Activated CD4-positive, alpha-beta T cell treated with anti-CD3 and anti-CD28 coated beads for 36 hours (primary cell): ENCODE data around the gene TMEM233. TPM values are rescaled to one million over a fixed set of nuclear protein-coding genes. Genes with fewer than 3 reads are reported as not detected.

Experiments
- ATAC-seq: fragments of 200-7000 bp; cut with Tn5 transposase; one replicate; pipeline ENCODE4 v1.10.0; 2021; ENCODE audit warnings: mild to moderate bottlenecking, moderate library complexity
- CTCF ChIA-PET: fragments of 350-600 bp; sonication (Branson Sonifier 250); formaldehyde crosslinking; loops from one replicate; lab custom pipeline; 2021; ENCODE audit warnings: antibody characterized with exemption; lab: Charles Lee
- POLR2A ChIA-PET: fragments of 350-600 bp; sonication (Branson Sonifier 250); formaldehyde crosslinking; loops from one replicate; lab custom pipeline; 2021; ENCODE audit warnings: antibody characterized with exemption, inconsistent platforms; lab: Charles Lee
- DNase-seq: peaks from one replicate; pipeline ENCODE4 v3.0.0-alpha.2; 2020
- H3K27ac Mint-ChIP-seq: one replicate; pipeline ENCODE4 v1.8.0; 2021; ENCODE audit warnings: mixed read lengths
- H3K27me3 Mint-ChIP-seq: one replicate; pipeline ENCODE4 v1.8.0; 2021; ENCODE audit warnings: mixed read lengths
- H3K36me3 Mint-ChIP-seq: one replicate; pipeline ENCODE4 v1.8.0; 2021; ENCODE audit warnings: low read depth, mixed read lengths
- H3K4me1 Mint-ChIP-seq: one replicate; pipeline ENCODE4 v1.8.0; 2021; ENCODE audit warnings: mixed read lengths
- H3K4me3 Mint-ChIP-seq: one replicate; pipeline ENCODE4 v1.8.0; 2021; ENCODE audit warnings: mild to moderate bottlenecking, moderate library complexity, mixed read lengths
- H3K9me3 Mint-ChIP-seq: one replicate; pipeline ENCODE4 v1.8.0; 2021; ENCODE audit warnings: low read depth, mixed read lengths
- intact Hi-C, 2 experiments: fragments of 100-400 bp; cut with DNase I in 1 of 2; cut with micrococcal nuclease in 1 of 2; formaldehyde crosslinking; loops; one replicate each; pipeline versions ENCODE4 v1.14.2 to v1.15.1; 2022 to 2024; cut with DNase I, micrococcal nuclease
- total RNA-seq, 2 experiments: library from RNA; stranded (reverse); gene quantifications; one replicate each; pipeline ENCODE4 v1.2.3, GENCODE V29; 2021

TMEM233 gene
- total RNA-seq, 2 experiments from 2014 or later: not detected

DNA sequence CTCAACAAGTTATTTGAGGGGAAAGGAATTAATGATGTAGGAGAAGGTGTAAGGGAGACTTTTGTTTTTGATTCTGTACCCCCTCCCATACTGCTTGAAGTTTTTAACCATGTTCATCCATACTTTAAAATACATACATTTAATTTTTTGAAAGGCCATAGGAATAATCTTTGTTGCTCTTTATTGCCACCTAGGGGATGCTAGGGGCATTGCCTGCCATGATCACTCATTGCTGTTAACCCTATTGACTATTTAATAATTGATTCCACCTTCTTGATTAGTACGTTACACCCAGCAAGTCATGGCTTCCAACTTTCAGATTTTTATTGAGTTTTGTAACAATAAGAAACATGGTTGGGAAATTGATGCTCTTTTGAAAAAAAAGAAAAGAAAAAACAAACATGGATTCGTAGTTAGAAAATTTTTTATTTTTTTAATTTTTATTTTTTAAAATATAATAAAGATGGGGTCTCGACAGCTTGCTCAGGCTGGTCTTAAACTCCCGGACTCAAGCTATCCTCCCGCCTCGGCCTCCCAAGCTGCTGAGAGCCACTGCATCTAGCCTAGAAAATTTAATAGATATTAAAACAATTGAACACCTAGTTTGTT is 65.8 kb downstream of the TMEM233 start:
- Mint-ChIP-seq H3K9me3 (no peaks in the 10 kb centered on the region), H3K36me3 (no peaks in the 10 kb centered on the region), H3K27me3 (no peaks in the 10 kb centered on the region), H3K27ac (no peak overlapping the region), H3K4me1 (no peaks in the 10 kb centered on the region), H3K4me3 (no peak overlapping the region)
- ChIA-PET CTCF (interaction anchor here (0.8 to 1.5 kb wide), 5 partner anchors 11 to 277 kb away, joined by 3 to 5 read pairs (median 4); no protein-coding TSS in a partner anchor), POLR2A (no interaction called here)
- intact Hi-C loops: loop anchor here in 1 of 2 experiments (1.0 kb wide), 1 partner anchor 215 kb away; no protein-coding TSS in a partner anchor
- DNase-seq (peak; percentile 61), ATAC-seq (peak; percentile 53)

- Mint-ChIP-seq H3K9me3 (no peaks in the 10 kb centered on the region), H3K27ac (no peak overlapping the region), H3K4me1 (no peaks in the 10 kb centered on the region), H3K36me3 (no peaks in the 10 kb centered on the region), H3K27me3 (no peaks in the 10 kb centered on the region), H3K4me3 (no peak overlapping the region)
- CTCF ChIA-PET: interaction anchor here (0.8 kb wide), 1 partner anchor 11 kb away, joined by 4 read pairs; no protein-coding TSS in a partner anchor
- no peak for DNase-seq
- POLR2A ChIA-PET: no interaction called here
- no peak for ATAC-seq
- intact Hi-C loops: loop anchor here in 1 of 2 experiments (10.0 kb wide), 1 partner anchor 1525 kb away; the partner anchor contains the start of gene PEBP1
Observed at GRCh38 chr12:119660076-119660475, 66.5 kb downstream of the TMEM233 start.

- Mint-ChIP-seq H3K4me1 (peaks cover 11% of the 10 kb centered on the region), H3K27ac (no peak overlapping the region), H3K36me3 (no peaks in the 10 kb centered on the region), H3K27me3 (no peaks in the 10 kb centered on the region), H3K4me3 (no peak overlapping the region), H3K9me3 (no peaks in the 10 kb centered on the region)
- DNase-seq (no peak), ATAC-seq (no peak)
- CTCF ChIA-PET: interaction anchor here (0.6 to 1.4 kb wide), 3 partner anchors 9 to 15 kb away, joined by 3 to 5 read pairs (median 4); no protein-coding TSS in a partner anchor
- POLR2A ChIA-PET: no interaction called here
- intact Hi-C loops: loop anchor here in 1 of 2 experiments (10.0 kb wide), 1 partner anchor 1527 kb away; the partner anchor contains the start of gene PEBP1
Observed at GRCh38 chr12:119661882-119662281, 68.3 kb downstream of the TMEM233 start.

DNA sequence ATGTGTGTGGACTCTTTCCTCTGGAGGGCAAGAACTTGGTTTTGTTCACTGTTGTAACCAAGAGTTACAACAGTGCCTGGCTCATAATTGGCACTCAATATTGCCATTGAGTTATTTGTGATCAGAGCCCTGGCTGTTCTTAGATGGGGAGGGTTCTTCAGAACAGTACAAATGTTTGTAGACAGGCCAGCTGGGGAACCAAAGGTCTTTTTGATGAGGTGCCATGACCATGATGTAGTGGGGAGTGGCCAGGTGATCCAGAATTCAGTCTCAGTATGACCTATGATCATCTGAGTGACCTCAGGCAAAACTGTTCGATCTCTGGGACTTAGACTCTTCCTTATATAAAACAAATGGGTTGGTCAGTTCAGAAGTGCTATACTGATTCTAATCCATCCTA is 71.1 kb downstream of the TMEM233 start:
- no peak for DNase-seq
- POLR2A ChIA-PET: interaction anchor here (1.1 kb wide), 1 partner anchor 12 kb away, joined by 3 read pairs; no protein-coding TSS in a partner anchor
- peaks cover 7% of the 10 kb centered on the region for H3K36me3 Mint-ChIP-seq
- peaks cover 20% of the 10 kb centered on the region for H3K4me1 Mint-ChIP-seq
- no peak overlapping the region for H3K27ac Mint-ChIP-seq
- H3K4me3 Mint-ChIP-seq: no peak overlapping the region
- intact Hi-C loops: loop anchor here (5.0 to 10.0 kb wide), 4 partner anchors 213 to 1530 kb away; partner anchors contain the start of genes BICDL1 (in 1 of the 2), CIT (in 1 of the 2), PEBP1 (in 1 of the 2) and RPLP0 (in 1 of the 2)
- CTCF ChIA-PET: no interaction called here
- no peak for ATAC-seq
- H3K9me3 Mint-ChIP-seq: no peaks in the 10 kb centered on the region
- no peaks in the 10 kb centered on the region for H3K27me3 Mint-ChIP-seq

DNA sequence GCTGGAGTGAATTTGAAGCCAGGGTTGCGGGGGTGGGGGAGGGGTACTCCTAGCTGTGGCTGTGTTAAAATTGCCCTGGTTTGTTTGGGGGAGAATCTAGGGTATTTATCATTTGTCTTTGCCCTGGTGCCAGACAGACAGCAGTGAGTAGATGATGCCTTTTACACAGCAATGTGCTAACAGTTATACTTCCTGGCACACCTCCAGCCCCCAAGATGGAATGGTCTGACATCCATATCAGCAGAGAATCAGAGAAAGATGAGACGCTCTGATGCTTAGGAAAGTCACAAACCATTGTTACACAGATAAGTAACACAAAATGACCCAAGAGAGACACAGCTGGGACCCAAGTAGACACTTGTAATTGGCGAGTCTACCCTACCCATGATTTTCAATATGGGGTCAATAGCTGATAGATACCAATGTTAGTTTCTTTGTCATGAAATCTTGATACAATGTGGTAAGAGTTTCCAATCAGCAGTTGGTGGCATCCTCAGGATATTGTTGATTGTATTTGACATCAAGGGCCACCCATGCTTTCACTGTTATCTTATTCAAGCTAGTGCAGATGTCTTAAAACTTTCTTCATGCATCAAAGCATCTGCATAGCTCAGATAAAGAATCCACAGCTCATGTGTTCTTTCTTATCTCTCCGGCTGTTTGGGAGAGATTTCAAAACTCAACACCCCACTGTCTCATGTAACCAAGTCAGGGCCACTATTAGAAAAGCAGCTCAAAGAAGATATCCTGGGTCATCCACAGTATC is 71.8 kb downstream of the TMEM233 start:
- no peak for ATAC-seq
- intact Hi-C loops: loop anchor here (5.0 to 10.0 kb wide), 4 partner anchors 212 to 1531 kb away; partner anchors contain the start of genes BICDL1 (in 1 of the 2), CIT (in 1 of the 2), PEBP1 (in 1 of the 2) and RPLP0 (in 1 of the 2)
- Mint-ChIP-seq H3K4me1 (peaks cover 27% of the 10 kb centered on the region), H3K9me3 (no peaks in the 10 kb centered on the region), H3K4me3 (no peak overlapping the region), H3K27ac (no peak overlapping the region), H3K36me3 (peaks cover 13% of the 10 kb centered on the region), H3K27me3 (no peaks in the 10 kb centered on the region)
- POLR2A ChIA-PET: interaction anchor here (1.1 kb wide), 1 partner anchor 13 kb away, joined by 3 read pairs; no protein-coding TSS in a partner anchor
- CTCF ChIA-PET: interaction anchor here (0.7 to 1.5 kb wide), 6 partner anchors 16 to 1499 kb away, joined by 3 to 7 read pairs (median 4); partner anchors contain the start of gene SUDS3
- DNase-seq: no peak

DNA sequence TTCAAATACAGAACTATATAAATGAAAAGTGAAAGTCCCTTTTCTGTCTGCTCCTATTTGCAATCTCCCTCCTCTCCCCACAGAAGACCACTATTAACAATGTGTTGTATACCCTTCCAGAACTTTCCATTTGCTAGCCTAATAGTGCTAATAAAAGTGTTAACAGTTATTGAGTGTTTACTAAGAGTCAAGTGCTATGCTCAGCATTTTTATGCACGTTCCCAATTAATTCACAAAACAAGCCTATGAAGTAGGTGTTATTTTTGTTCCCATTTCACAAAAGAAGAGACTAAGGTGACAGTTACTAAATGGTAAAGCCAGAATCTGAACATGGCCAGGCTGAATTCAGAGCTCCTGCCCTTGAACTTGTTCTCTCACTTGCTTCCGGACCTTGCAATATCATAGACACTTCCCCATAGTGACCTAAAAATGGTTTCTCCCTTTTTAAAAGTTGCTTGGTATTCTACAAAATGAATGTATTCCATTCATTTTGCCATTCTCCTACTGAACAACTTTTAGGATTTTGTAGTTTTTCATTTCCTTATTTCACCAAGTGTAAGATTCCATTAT is 72.7 kb downstream of the TMEM233 start:
- intact Hi-C loops: loop anchor here (2.0 to 10.0 kb wide), 8 partner anchors 211 to 1650 kb away; partner anchors contain the start of genes BICDL1 (in 2 of the 2), CIT (in 1 of the 2), PEBP1 (in 1 of the 2) and RFC5 (in 1 of the 2)
- H3K27me3 Mint-ChIP-seq: no peaks in the 10 kb centered on the region
- POLR2A ChIA-PET: no interaction called here

GRCh38 chr12:119666900-119667576 is 73.5 kb downstream of the TMEM233 start:
- POLR2A ChIA-PET: interaction anchor here (0.6 to 0.7 kb wide), 2 partner anchors 14 to 624 kb away, joined by 3 read pairs; partner anchors contain the start of gene RNU4-2
- Mint-ChIP-seq H3K36me3 (peaks cover 28% of the 10 kb centered on the region), H3K27me3 (no peaks in the 10 kb centered on the region), H3K4me3 (peak overlapping the region; percentile 91), H3K4me1 (peaks cover 42% of the 10 kb centered on the region), H3K9me3 (no peaks in the 10 kb centered on the region), H3K27ac (peak overlapping the region; percentile 72)
- intact Hi-C loops: loop anchor here (1.0 to 10.0 kb wide), 13 partner anchors 210 to 1650 kb away; partner anchors contain the start of genes BICDL1 (in 2 of the 2), CIT (in 2 of the 2), PEBP1 (in 1 of the 2) and RAB35 (in 1 of the 2)
- CTCF ChIA-PET: interaction anchor here (0.7 to 1.6 kb wide), 5 partner anchors 9 to 1291 kb away, joined by 3 to 5 read pairs (median 4); partner anchors contain the start of gene SUDS3
- ATAC-seq: no peak
- no peak for DNase-seq

More for the DNA sequence above, 72.7 kb downstream of the TMEM233 start:
- DNase-seq: no peak
- H3K27ac Mint-ChIP-seq: peak overlapping the region; percentile 81
- H3K9me3 Mint-ChIP-seq: no peaks in the 10 kb centered on the region
- peak overlapping the region; percentile 31 for H3K4me3 Mint-ChIP-seq
- CTCF ChIA-PET: interaction anchor here (0.7 to 1.5 kb wide), 5 partner anchors 17 to 1500 kb away, joined by 3 to 7 read pairs (median 5); partner anchors contain the start of gene SUDS3
- peaks cover 21% of the 10 kb centered on the region for H3K36me3 Mint-ChIP-seq
- peaks cover 36% of the 10 kb centered on the region for H3K4me1 Mint-ChIP-seq
- ATAC-seq: no peak

GRCh38 chr12:119667577-119668323 is 74.2 kb downstream of the TMEM233 start, which contains the start of gene PRKAB1:
PRKAB1 (plus strand) TSS chr12:119668133; CDS start chr12:119668245, 112 bp downstream.
- peak; percentile 96 for ATAC-seq
- POLR2A ChIA-PET: interaction anchor here (0.6 to 0.7 kb wide), 3 partner anchors 13 to 1309 kb away, joined by 3 read pairs; partner anchors contain the start of gene RNU4-2
- Mint-ChIP-seq H3K4me1 (peaks cover 48% of the 10 kb centered on the region), H3K4me3 (peak within 1 kb of the TSS; percentile 91), H3K27ac (peak within 1 kb of the TSS; percentile 91), H3K27me3 (no peaks in the 10 kb centered on the region), H3K36me3 (peaks cover 35% of the 10 kb centered on the region), H3K9me3 (no peaks in the 10 kb centered on the region)
- peak; percentile 98 for DNase-seq
- CTCF ChIA-PET: interaction anchor here (0.7 to 1.6 kb wide), 6 partner anchors 9 to 169 kb away, joined by 3 to 5 read pairs (median 4); no protein-coding TSS in a partner anchor
- intact Hi-C loops: loop anchor here (1.0 to 10.0 kb wide), 13 partner anchors 210 to 1651 kb away; partner anchors contain the start of genes BICDL1 (in 2 of the 2), CIT (in 2 of the 2), PEBP1 (in 1 of the 2) and RAB35 (in 1 of the 2)

- DNase-seq (no peak), ATAC-seq (no peak)
- CTCF ChIA-PET: interaction anchor here (0.7 to 1.6 kb wide), 6 partner anchors 10 to 114 kb away, joined by 3 to 5 read pairs (median 3); no protein-coding TSS in a partner anchor
- Mint-ChIP-seq H3K27ac (peak overlapping the region; percentile 91), H3K4me3 (peak overlapping the region; percentile 91), H3K9me3 (no peaks in the 10 kb centered on the region), H3K36me3 (peaks cover 40% of the 10 kb centered on the region), H3K27me3 (no peaks in the 10 kb centered on the region), H3K4me1 (peaks cover 55% of the 10 kb centered on the region)
- POLR2A ChIA-PET: interaction anchor here (0.6 kb wide), 1 partner anchor 1310 kb away, joined by 3 read pairs; no protein-coding TSS in a partner anchor
- intact Hi-C loops: loop anchor here (5.0 to 10.0 kb wide), 4 partner anchors 209 to 1534 kb away; partner anchors contain the start of genes BICDL1 (in 1 of the 2), CIT (in 1 of the 2), PEBP1 (in 1 of the 2) and RPLP0 (in 1 of the 2)
Observed at GRCh38 chr12:119668324-119668841, 74.8 kb downstream of the TMEM233 start.
